Osteoblast (primary cell): ENCODE data around the gene ALDOA. TPM values are rescaled to one million over a fixed set of nuclear protein-coding genes. Genes with fewer than 3 reads are reported as not detected.

Experiments
- DNase-seq: peaks from one replicate; pipeline ENCODE4 v3.0.0; 2011; ENCODE audit warnings: low spot score, mixed read lengths; ENCODE audit not compliant: insufficient read length; ENCODE audit errors: missing footprints
- H2AFZ ChIP-seq: 2 replicates; pipeline ENCODE4 v1.6.0; 2011; ENCODE audit warnings: mild to moderate bottlenecking, low read length
- H3K27ac ChIP-seq: 2 replicates; pipeline ENCODE4 v1.5.1; 2011; ENCODE audit warnings: mild to moderate bottlenecking, low read depth, low read length, moderate library complexity
- H3K27me3 ChIP-seq: 2 replicates; pipeline ENCODE4 v1.6.0; 2012; ENCODE audit warnings: mild to moderate bottlenecking, control low read depth, inconsistent platforms, low read length, moderate library complexity; ENCODE audit not compliant: insufficient read depth
- H3K36me3 ChIP-seq: 2 replicates; pipeline ENCODE4 v1.5.1; 2011; ENCODE audit warnings: mild to moderate bottlenecking, low read length, control low read depth, moderate library complexity; ENCODE audit not compliant: insufficient read depth
- H3K4me1 ChIP-seq: 2 replicates; pipeline ENCODE4 v1.5.1; 2011; ENCODE audit warnings: mild to moderate bottlenecking, low read length, control low read depth, moderate library complexity; ENCODE audit not compliant: insufficient read depth
- H3K4me2 ChIP-seq: 2 replicates; pipeline ENCODE4 v1.6.0; 2011; ENCODE audit warnings: mild to moderate bottlenecking, low read length; ENCODE audit not compliant: insufficient read depth
- H3K4me3 ChIP-seq: fragments of 200-600 bp; sonication (generic); 3 replicates; pipeline ENCODE4 v1.5.1; 2012; ENCODE audit warnings: mild to moderate bottlenecking, low read length, inconsistent platforms; ENCODE audit not compliant: insufficient read depth
- H3K79me2 ChIP-seq: 2 replicates; pipeline ENCODE4 v1.6.0; 2012; ENCODE audit warnings: mild to moderate bottlenecking, low read length, control low read depth, inconsistent platforms; ENCODE audit not compliant: insufficient read depth
- H3K9me3 ChIP-seq: 2 replicates; pipeline ENCODE4 v1.5.1; 2011; ENCODE audit warnings: low read depth, low read length, control low read depth
- H4K20me1 ChIP-seq: 2 replicates; pipeline ENCODE4 v1.6.0; 2012; ENCODE audit warnings: mild to moderate bottlenecking, low read length, control low read depth; ENCODE audit not compliant: insufficient read depth
- CTCF ChIP-seq: IDR thresholded peaks from 2 replicates; pipeline ENCODE4 v1.5.1; 2011; ENCODE audit warnings: mild to moderate bottlenecking, low read depth, low read length, moderate library complexity; ENCODE audit errors: extremely low read depth
- total RNA-seq: library from RNA; depleted of rRNA; stranded (reverse); fragments of >200 nt; gene quantifications from 2 replicates; pipeline ENCODE4 v1.2.3, GENCODE V29; 2012

ALDOA gene
- total RNA-seq, 1 donor: 705 TPM

GRCh38 chr16:30066761-30067583 is 1.4 kb downstream of the ALDOA start:
- Histone ChIP-seq H2AFZ (no peak overlapping the region), H3K4me2 (peak overlapping the region; percentile 99), H3K27ac (peak overlapping the region; percentile 96), H4K20me1 (peaks cover 56% of the 10 kb centered on the region), H3K9me3 (no peaks in the 10 kb centered on the region), H3K27me3 (no peaks in the 10 kb centered on the region), H3K4me1 (peaks cover 50% of the 10 kb centered on the region), H3K36me3 (peaks cover 55% of the 10 kb centered on the region), H3K79me2 (peaks cover 65% of the 10 kb centered on the region), H3K4me3 (peak overlapping the region; percentile 95)
- TF ChIP-seq CTCF: no peak
- peak; percentile 72 for DNase-seq

GRCh38 chr16:30067584-30067916 is 2.0 kb downstream of the ALDOA start:
- DNase-seq: no peak
- peaks cover 68% of the 10 kb centered on the region for H3K79me2 ChIP-seq
- H4K20me1 ChIP-seq: peaks cover 56% of the 10 kb centered on the region
- H3K4me3 ChIP-seq: peak overlapping the region; percentile 95
- no peak for TF ChIP-seq CTCF
- H3K4me2 ChIP-seq: peak overlapping the region; percentile 99
- no peaks in the 10 kb centered on the region for H3K9me3 ChIP-seq
- peaks cover 50% of the 10 kb centered on the region for H3K4me1 ChIP-seq
- no peaks in the 10 kb centered on the region for H3K27me3 ChIP-seq
- no peak overlapping the region for H2AFZ ChIP-seq
- peak overlapping the region; percentile 96 for H3K27ac ChIP-seq
- peaks cover 61% of the 10 kb centered on the region for H3K36me3 ChIP-seq

- peak overlapping the region; percentile 29 for H3K4me2 ChIP-seq
Observed at GRCh38 chr16:30068333-30068732, 2.8 kb downstream of the ALDOA start.

More at GRCh38 chr16:30068333-30068732, 2.8 kb downstream of the ALDOA start:
- peak; percentile 68 for DNase-seq
- peaks cover 69% of the 10 kb centered on the region for H3K36me3 ChIP-seq
- peaks cover 68% of the 10 kb centered on the region for H3K79me2 ChIP-seq
- H3K9me3 ChIP-seq: no peaks in the 10 kb centered on the region
- peaks cover 56% of the 10 kb centered on the region for H4K20me1 ChIP-seq
- no peak overlapping the region for H3K4me3 ChIP-seq
- peak overlapping the region; percentile 43 for H3K27ac ChIP-seq
- TF ChIP-seq CTCF: no peak
- H2AFZ ChIP-seq: no peak overlapping the region
- no peaks in the 10 kb centered on the region for H3K27me3 ChIP-seq
- peaks cover 48% of the 10 kb centered on the region for H3K4me1 ChIP-seq
